GM21423 (cell line): ENCODE results near the gene TBL3.
A peak's percentile ranks its signal among the peaks of the same experiment; 100 is the strongest.

ENCODE experiments used
- ATAC-seq: cut with Tn5 transposase; IDR thresholded peaks from one replicate; pipeline ENCODE4 v1.9.1; 2021; ENCODE audit warnings: mild to moderate bottlenecking, moderate library complexity; ENCODE audit not compliant: unreplicated experiment

The TBL3 gene

DNA sequence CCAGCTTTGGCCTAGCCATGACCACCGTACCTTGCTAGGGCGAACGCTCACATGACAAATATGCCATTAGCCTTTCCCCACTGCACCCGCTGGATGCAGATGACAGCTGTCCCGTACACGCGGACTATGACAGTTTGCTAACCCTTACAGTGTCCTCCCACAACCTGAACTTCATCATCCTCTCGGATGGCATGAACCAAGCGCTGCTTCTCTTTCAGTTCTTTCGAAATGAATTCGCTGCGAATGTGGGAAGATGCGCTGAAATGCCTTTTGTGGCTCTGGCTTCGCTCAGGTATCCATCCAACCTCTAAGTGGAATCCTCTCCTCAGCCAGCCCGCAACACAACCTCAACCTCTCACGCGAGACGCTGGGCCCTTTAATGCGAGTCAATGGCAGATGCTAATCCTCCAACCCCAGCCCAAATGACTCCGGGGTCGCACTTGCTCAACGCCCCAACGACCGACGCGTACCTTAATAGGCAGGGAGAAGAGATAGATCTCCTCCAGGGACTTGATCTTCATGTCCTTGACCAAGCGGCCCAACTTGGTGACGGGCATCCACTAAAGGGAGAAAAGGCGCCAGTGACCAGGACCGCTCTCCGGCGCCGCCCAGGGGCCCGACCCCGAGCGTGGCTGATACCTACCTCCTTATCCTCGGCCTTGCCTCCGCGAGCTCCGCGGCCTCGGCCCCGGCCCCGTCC lies 7.9 kb upstream of the TBL3 start:
- peak; percentile 4 for ATAC-seq

DNA sequence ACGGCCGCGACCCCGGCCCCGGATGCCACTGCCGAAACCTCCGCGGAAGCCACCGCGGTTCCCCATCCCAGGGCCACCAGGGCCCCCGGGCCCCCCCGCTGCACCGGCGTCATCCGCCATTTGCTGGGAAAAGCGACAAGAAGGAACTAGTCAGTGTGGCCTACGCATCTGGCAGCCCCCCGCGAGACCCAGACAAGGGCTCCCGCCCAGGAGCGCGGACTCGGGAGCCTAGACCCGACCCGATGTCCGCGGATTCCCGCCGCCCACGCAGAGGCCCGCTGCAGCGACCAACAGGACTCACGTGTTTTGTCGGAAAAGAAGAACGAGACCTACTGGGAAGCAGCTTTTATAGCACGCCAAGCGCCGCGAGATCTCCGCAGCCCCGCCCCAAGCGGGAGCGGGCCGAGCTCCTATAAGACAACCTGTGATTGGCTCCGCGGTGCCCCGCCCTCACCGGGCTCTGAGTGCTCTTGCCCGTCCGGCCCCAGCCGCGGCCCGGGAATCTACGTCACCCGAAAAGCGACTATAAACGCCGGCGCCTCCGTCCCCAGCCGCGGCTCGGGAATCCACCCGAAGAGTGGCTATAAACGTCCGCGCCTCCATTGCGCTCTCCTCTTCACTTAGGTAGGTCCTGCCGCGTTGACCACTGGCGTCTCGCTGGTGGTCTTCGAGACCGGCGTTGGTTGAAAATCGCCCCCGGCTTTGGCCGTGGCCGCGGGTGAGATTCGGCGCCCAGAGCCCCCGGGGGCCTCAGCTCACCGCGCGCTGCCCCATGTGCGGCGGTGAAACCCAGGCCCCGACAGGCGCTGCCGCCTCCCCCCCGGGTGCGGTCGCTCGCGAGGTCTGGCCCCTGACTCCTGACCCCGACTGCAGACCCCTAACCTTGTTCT lies 7.1 kb upstream of the TBL3 start, which contains the start of gene RPS2:
TSS of gene RPS2 (minus strand) at position 321 of the 890 bp plus-strand sequence. CDS start at position 120, 201 bp downstream.
- ATAC-seq = peak; percentile 85

GRCh38 chr16:1965396-1966001 lies 6.4 kb upstream of the TBL3 start:
- ATAC-seq = no peak

GRCh38 chr16:1966460-1966859 lies 5.4 kb upstream of the TBL3 start, which contains the start of gene RNF151:
TSS of gene RNF151 (plus strand) at chr16:1966856. CDS start at chr16:1966882, 26 bp downstream.
- ATAC-seq = no peak

- no peak for ATAC-seq
Observed at GRCh38 chr16:1968146-1968953, 3.5 kb upstream of the TBL3 start.

- ATAC-seq = no peak
Observed at GRCh38 chr16:1972490-1972877, 631 bp downstream of the TBL3 start.

DNA sequence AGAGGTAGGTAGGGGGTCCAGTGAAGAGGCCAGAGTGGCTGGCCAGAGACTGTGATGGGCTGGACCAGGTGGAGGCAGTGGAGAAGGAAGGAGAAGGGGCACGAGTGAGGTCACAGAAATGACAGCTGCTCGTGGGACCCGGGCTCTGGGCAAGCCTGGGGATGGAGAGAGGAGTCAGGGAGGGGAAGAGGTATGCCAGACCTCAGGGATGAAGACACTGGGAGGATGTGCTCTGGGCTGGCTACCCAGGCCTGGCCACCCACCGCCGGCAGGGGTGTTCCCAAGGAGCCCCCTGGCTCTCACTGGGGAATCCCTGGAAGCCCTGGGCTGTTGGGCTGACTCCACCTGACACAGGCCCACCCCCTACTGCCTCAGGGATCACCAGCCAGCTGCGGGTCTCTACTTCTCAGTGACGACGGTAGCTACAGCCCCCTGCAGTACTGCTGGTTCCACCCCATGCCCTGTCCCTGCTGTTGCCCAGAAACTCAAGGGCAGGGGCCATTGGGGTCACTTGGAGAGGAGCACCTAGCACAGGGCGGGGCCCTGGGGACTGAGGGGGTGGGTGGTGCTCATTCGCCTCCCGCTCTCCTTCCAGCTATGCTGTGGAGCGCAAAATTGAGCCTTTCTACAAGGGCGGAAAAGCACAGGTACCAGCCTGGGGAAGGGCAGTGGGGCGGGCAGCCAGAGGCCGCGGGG lies 1.8 kb downstream of the TBL3 start:
- no peak for ATAC-seq

DNA sequence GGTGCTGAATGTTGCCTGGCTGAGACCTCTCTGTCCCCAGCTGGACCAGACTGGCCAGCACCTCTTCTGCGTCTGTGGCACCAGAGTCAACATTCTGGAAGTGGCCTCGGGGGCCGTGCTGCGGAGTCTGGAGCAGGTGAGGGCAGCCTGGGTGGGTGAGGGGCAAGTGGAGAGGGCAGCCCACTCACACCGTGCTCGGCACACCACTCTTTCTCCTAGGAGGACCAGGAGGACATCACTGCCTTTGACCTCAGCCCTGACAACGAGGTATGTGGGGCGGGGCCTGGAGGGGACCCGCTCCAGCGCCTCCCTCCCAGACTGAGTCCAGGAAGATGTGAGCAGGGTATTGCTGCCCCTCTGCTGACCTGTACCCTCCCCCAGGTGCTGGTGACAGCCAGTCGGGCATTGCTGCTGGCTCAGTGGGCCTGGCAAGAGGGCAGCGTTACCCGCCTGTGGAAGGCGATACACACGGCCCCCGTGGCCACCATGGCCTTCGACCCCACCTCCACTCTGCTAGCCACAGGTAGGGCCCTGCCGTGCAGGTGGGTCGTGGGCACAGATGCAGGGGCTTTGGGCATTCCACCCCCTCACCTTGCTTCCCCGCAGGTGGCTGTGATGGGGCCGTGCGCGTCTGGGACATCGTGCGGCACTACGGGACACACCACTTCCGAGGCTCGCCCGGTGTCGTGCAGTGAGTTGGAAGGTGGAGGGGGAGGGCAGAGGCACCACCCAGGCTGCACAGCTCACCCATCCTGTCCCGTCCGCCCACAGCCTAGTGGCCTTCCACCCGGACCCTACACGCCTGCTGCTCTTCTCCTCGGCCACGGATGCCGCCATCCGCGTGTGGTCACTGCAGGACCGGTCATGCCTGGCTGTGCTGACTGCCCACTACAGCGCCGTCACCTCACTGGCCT lies 2.6 kb downstream of the TBL3 start:
- no peak for ATAC-seq

DNA sequence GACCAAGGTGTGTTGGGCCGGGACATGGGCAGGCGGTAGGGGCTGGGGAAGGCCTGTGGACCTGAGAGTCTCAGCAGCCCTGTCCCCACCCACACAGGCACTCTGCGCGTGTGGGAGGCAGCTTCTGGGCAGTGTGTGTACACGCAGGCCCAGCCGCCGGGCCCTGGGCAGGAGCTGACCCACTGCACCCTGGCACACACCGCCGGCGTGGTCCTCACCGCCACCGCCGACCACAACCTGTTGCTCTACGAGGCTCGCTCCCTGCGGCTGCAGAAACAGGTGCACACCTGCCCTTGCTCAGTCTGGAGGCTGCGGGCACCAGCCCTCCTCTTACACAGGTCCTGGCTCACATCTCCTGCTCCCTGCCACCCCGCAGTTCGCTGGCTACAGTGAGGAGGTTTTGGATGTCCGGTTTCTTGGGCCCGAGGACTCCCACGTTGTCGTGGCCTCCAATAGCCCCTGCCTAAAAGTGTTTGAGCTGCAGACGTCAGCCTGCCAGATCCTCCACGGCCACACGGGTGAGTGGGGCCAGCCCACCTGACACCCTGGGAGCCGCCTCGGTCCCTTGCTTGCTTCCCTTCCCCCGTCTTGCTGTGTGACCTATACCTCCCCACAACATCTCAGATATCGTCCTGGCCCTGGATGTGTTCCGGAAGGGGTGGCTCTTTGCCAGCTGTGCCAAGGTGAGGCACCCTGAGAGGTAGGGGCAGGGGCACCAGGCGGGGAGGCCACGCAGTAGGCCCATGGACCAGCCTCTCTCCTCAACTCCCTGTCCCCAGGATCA lies 3.8 kb downstream of the TBL3 start:
- no peak for ATAC-seq

- ATAC-seq = no peak
Observed at GRCh38 chr16:1976216-1976520, 4.3 kb downstream of the TBL3 start.

- no peak for ATAC-seq
Observed at GRCh38 chr16:1976951-1977874, 5.4 kb downstream of the TBL3 start.

DNA sequence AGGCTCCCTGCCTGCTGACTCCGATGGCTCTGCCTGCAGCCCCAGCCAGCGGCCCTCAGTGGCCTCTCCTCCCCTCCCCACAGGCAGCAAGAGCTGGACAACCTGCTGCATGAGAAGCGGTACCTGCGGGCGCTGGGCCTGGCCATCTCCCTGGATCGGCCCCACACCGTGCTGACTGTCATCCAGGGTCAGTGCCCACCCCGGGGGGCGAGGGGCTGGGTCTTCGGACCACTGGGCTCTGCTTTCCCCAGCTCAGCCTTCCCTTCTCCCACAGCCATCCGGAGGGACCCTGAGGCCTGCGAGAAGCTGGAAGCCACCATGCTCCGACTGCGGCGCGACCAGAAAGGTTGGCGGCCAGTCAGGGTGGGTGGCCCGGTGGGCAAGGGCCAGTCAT lies 6.0 kb downstream of the TBL3 start:
- ATAC-seq = no peak

- ATAC-seq = no peak
Observed at GRCh38 chr16:1978476-1979120, 6.7 kb downstream of the TBL3 start.

- ATAC-seq = no peak
Observed at GRCh38 chr16:1979271-1980029, 7.6 kb downstream of the TBL3 start.

GRCh38 chr16:1980030-1980769 lies 8.3 kb downstream of the TBL3 start:
- ATAC-seq = no peak

GRCh38 chr16:1980770-1981087 lies 8.9 kb downstream of the TBL3 start:
- no peak for ATAC-seq
